ENCODE data around the gene ST7. TPM values are rescaled to one million over a fixed set of nuclear protein-coding genes. Genes with fewer than 3 reads are reported as not detected.

ST7 gene
- total RNA-seq, 4 donors from 2014 or later, result 7.2 to 47.9 (median 19.1) TPM

DNA sequence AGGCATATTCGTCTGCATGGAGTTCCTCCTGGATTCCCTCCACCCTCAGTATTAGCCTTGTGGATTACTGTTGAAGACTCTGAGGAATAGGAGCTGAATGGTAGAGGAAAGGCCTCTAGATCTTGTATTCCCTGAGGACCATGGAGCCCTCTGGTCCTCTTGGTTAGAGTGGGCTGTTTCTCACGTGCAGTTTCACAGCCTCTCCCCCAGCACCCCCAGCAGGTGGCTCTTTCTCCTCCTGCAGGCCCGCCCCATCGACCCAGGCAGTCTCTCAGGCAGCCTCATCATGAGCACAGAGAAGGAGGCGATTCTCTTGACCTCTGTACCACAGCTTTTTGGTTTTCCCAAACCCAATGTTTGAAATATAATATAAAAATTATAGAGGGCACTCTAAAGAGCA, 267.5 kb downstream of the ST7 start:
- Histone ChIP-seq H3K27me3 (no peaks in the 10 kb centered on the region), H3K4me1 (no peaks in the 10 kb centered on the region), H3K27ac (no peak overlapping the region), H3K36me3 (no peaks in the 10 kb centered on the region), H3K4me3 (no peak overlapping the region), H3K9me3 (no peaks in the 10 kb centered on the region)
- TF ChIP-seq EP300 (IDR thresholded peaks at IDR 0.05; ENCODE audit: low read depth) (no peak), POLR2AphosphoS5 (IDR thresholded peaks at IDR 0.05) (no peak), POLR2A (IDR thresholded peaks at IDR 0.05) (no peak)
- TF ChIP-seq, protein P1, sequence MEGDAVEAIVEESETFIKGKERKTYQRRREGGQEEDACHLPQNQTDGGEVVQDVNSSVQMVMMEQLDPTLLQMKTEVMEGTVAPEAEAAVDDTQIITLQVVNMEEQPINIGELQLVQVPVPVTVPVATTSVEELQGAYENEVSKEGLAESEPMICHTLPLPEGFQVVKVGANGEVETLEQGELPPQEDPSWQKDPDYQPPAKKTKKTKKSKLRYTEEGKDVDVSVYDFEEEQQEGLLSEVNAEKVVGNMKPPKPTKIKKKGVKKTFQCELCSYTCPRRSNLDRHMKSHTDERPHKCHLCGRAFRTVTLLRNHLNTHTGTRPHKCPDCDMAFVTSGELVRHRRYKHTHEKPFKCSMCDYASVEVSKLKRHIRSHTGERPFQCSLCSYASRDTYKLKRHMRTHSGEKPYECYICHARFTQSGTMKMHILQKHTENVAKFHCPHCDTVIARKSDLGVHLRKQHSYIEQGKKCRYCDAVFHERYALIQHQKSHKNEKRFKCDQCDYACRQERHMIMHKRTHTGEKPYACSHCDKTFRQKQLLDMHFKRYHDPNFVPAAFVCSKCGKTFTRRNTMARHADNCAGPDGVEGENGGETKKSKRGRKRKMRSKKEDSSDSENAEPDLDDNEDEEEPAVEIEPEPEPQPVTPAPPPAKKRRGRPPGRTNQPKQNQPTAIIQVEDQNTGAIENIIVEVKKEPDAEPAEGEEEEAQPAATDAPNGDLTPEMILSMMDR (IDR thresholded peaks at IDR 0.05), result no peak
- in situ Hi-C loops (cut with MboI; ENCODE audit: low pct_ligation_motif_present in 1 of 4, low pct_unique_long_range_greater_than_20kb in 1 of 4, low sequenced_read_pairs in 3 of 4), result loop anchor here in 2 of 4 donors (25.0 kb wide), 3 partner anchors 491 to 991 kb away; partner anchors contain the start of gene ANKRD7 (in 1 of the 2)
- 76 to 80% methylated on average over 1 to 5 of the region's 5 CpGs for WGBS, 2 donors (ENCODE audit: low coverage in 1 of 2)
- no peak for DNase-seq
- intact Hi-C loops (cut with DNase I; ENCODE audit: low total_unique reads), result no loop called here

DNA sequence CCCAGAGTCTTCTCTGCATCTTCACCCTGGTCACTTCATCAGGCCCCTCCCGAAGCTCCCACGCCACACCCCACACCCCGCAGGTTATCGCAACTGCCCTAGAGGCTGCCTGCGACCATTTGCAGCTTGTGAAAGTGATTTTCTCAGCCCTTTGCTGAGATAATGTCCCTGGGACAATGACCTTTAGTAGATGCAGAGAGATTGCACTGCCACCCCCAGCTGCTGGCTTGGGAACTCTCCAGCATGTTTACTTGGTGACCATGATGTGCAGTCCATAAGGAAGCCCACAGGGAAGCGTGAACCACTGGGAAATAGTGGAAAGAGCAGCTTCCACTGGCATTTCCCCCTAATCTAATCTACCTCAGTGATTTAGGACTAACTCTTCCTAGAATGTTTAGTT, 272.2 kb downstream of the ST7 start:
- H3K27ac ChIP-seq, result no peak overlapping the region
- no peak for DNase-seq
- H3K4me3 ChIP-seq, result no peak overlapping the region
- H3K27me3 ChIP-seq, result no peaks in the 10 kb centered on the region
- 93 to 94% methylated on average over 4 to 6 of the region's 6 CpGs for WGBS, 2 donors (ENCODE audit: low coverage in 1 of 2)
- H3K9me3 ChIP-seq, result no peaks in the 10 kb centered on the region
- H3K36me3 ChIP-seq, result no peaks in the 10 kb centered on the region
- TF ChIP-seq EP300 (IDR thresholded peaks at IDR 0.05; ENCODE audit: low read depth) (no peak), POLR2A (IDR thresholded peaks at IDR 0.05) (no peak), POLR2AphosphoS5 (IDR thresholded peaks at IDR 0.05) (no peak)
- TF ChIP-seq, protein P1 (IDR thresholded peaks at IDR 0.05), result no peak
- no peaks in the 10 kb centered on the region for H3K4me1 ChIP-seq
- in situ Hi-C loops (cut with MboI; ENCODE audit: low pct_ligation_motif_present in 1 of 4, low pct_unique_long_range_greater_than_20kb in 1 of 4, low sequenced_read_pairs in 3 of 4), result no loop called here
- intact Hi-C loops (cut with DNase I; ENCODE audit: low total_unique reads), result no loop called here

DNA sequence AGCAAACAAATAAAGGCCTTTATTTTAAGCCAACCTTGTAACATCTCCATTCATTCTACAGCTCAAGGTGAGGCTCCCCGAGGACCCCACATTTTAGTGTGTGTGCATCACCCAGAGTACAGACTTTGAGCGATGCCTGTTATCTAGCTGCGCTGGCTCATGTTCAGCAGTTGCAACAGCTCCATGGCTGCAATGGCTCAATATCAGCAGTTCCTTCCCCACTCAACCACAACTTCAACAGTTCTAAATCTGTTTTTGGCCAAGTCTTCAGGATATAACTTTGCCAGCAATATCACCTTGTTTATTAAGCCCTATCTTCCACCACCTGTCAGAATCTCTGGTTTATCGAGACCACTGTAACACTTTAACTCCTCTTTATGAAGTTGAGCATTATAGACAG, 273.8 kb downstream of the ST7 start:
- in situ Hi-C loops (cut with MboI; ENCODE audit: low pct_ligation_motif_present in 1 of 4, low pct_unique_long_range_greater_than_20kb in 1 of 4, low sequenced_read_pairs in 3 of 4) (no loop called here), intact Hi-C loops (cut with DNase I; ENCODE audit: low total_unique reads) (no loop called here)
- Histone ChIP-seq H3K27me3 (no peaks in the 10 kb centered on the region), H3K27ac (no peak overlapping the region), H3K4me1 (no peaks in the 10 kb centered on the region), H3K4me3 (no peak overlapping the region), H3K9me3 (no peaks in the 10 kb centered on the region), H3K36me3 (no peaks in the 10 kb centered on the region)
- TF ChIP-seq EP300 (IDR thresholded peaks at IDR 0.05; ENCODE audit: low read depth) (no peak), POLR2AphosphoS5 (IDR thresholded peaks at IDR 0.05) (no peak), POLR2A (IDR thresholded peaks at IDR 0.05) (no peak)
- TF ChIP-seq, protein P1 (IDR thresholded peaks at IDR 0.05), result no peak
- no peak for DNase-seq
- WGBS, 2 donors (ENCODE audit: low coverage in 1 of 2), result 79 to 87% methylated on average over 3 to 4 of the region's 4 CpGs

- no peak for DNase-seq
- H3K27me3 ChIP-seq, result no peaks in the 10 kb centered on the region
- no peaks in the 10 kb centered on the region for H3K4me1 ChIP-seq
- intact Hi-C loops (cut with DNase I; ENCODE audit: low total_unique reads) (no loop called here), in situ Hi-C loops (cut with MboI; ENCODE audit: low pct_ligation_motif_present in 1 of 4, low pct_unique_long_range_greater_than_20kb in 1 of 4, low sequenced_read_pairs in 3 of 4) (no loop called here)
- H3K4me3 ChIP-seq, result no peak overlapping the region
- H3K27ac ChIP-seq, result no peak overlapping the region
- TF ChIP-seq, protein P1 (IDR thresholded peaks at IDR 0.05), result no peak
- TF ChIP-seq EP300 (IDR thresholded peaks at IDR 0.05; ENCODE audit: low read depth) (no peak), POLR2AphosphoS5 (IDR thresholded peaks at IDR 0.05) (no peak), POLR2A (IDR thresholded peaks at IDR 0.05) (no peak)
- H3K9me3 ChIP-seq, result no peaks in the 10 kb centered on the region
- no peaks in the 10 kb centered on the region for H3K36me3 ChIP-seq
- 94 to 95% methylated on average over 2 to 3 of the region's 3 CpGs for WGBS, 2 donors (ENCODE audit: low coverage in 1 of 2)
Observed at GRCh38 chr7:117229350-117229749, 276.0 kb downstream of the ST7 start.

Measured in transverse colon (tissue), 4 donors.